ENCODE data around the gene TPK1.
"Not testable (repeated sequence)": the region's sequence is repeated elsewhere in the genome, so short reads cannot be mapped to it uniquely, and the experiment has no call there.

The TPK1 gene

DNA sequence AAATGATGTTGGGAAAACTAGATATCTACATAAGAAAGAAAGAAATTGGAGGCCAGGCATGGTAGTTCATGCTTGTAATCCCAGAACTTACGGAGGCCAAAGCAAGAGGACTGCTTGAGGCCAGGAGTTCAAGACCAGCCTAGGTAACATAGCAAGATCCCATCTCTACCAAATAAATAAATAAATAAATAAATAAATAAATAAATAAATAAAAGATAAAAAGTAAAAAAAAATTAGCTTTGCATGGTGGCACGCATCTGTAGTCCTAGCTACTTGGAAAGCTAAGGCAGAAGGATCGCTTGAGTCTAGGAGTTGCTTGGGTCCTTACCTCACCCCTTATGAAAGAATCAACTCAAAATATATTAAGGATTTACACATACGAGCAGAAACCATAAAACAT, 238.9 kb downstream of the TPK1 start:
- DNase-seq = no peak

DNA sequence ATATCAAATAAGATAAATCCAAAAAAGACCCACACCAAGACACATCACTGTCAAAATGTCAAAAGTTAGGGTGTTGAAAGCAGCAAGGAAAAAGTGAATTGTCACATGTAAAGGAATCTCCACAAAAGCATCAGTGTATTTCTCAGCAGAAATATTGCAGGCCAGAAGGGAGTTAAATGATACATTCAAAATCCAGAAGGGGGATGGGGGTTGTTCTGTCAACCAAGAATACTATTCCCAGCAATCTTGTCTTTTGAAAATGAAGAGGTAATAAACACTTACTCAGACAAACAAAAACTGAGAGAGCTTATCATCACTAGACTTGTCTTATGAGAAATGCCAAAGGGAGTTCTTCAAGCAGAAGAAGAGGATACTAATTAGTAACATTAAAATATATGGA, 241.3 kb downstream of the TPK1 start:
- DNase-seq = no peak

DNA sequence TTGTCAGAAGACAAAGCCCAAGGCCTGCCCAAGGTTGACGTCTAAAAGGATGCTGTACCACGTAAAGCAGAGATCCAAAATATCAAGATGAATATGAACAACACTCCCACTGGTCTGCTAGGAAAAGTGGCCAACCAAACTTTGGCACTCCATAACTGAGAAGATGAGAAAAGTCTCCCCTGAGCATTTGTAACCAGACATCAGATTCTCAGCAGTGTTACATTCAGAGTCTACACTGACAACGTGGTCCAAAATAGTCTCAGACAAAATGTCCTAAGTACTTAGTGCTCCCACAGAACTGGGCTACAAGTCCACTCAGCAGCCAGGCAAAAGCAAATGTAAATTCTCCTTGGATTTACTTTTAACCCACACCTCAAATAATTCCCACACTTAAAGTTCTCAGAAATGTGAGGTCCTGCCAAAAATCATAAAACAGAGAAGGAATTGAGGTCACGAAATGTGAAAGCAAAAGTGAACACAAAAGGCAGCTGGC, 247.2 kb downstream of the TPK1 start:
- no peak for DNase-seq

DNA sequence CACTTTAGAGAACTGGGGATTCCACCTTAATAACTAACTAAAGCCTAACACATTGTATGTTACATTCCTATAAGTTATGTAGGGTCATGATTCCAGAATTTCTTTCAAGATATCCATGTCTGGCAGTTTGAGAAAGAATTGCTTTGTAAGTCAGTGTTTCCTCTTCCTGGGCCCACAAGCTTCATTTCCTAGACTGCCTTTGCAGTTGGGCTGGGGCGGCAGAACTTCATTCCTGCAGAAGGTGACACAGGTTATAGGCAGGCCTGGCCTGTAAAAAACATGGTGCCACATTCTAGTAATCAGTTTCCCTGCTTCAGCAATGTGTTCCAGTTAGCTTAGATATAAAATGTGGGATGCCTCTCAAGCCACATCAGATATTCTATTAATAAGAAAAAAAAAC, 248.2 kb downstream of the TPK1 start:
- no peak for DNase-seq

DNA sequence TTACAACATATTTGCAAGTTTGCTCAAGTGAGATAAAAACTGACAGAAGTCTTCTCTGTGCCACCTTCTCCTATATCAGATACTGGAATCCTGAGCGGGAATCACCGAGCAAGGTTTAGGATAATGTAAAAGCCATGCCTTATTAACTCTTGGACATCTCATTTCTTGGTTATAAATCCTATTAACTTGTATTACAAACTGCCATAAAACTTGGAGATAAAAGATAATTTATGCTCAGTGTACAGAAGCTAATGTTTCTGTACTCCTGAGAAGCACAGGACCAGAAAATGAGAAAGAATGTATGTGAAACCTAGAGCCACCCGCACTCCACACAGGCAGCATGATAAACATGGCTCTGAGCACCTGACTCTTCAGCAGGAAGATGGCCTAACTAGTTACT, 251.1 kb downstream of the TPK1 start:
- no peak for DNase-seq

DNA sequence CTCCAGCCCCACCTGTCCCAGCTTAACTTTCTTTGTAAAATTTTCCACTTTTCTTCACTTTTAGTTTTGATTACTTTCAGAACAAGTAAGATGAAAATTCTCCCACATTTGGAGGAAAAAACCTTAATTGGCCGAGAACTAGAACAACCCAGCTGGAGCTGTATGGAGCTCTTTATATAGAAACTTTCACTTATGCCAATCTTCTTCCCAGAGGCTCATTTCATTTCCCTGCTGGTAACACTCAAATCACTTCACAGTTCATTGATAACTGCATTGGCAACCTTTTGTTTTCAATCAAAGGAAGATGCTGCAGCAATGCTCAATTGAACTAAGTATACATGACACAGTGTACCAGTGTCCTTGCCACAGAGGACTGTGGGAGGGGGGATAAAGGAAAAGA, 256.2 kb downstream of the TPK1 start:
- no peak for DNase-seq

DNA sequence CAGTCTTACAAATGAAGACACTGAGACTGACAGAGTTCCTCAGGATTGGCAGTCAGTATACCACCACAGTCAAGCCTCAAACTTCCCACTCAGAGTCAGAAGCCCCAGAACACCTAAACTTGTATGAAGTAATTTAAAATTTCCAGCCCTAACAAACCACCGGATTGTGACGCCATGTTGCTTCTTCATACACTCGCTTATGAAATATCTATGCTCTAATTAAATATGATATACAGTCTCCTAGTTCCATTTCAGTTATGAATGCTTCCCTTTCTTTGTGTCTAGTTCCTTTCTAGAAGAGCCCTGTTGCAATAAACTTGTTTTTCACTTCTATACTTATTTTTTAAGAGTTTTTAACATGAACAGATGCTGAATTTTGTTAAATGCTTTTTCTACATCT, 260.4 kb downstream of the TPK1 start:
- DNase-seq = no peak

DNA sequence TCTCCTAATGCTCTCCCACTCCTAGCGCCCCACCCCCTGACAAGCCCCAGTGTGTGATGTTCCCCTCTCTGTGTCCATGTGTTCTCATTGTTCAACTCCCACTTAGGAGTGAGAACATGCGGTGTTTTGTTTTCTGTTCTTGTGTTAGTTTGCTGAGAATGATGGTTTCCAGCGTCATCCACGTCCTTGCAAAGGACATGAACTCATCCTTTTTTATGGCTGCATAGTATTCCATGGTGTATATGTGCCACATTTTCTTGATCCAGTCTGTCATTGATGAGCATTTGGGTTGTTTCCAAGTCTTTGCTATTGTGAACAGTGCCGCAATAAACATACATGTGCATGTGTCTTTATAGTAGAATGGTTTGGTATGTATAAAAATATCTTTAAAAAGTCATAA, 261.1 kb downstream of the TPK1 start:
- DNase-seq = not testable (repeated sequence)

DNA sequence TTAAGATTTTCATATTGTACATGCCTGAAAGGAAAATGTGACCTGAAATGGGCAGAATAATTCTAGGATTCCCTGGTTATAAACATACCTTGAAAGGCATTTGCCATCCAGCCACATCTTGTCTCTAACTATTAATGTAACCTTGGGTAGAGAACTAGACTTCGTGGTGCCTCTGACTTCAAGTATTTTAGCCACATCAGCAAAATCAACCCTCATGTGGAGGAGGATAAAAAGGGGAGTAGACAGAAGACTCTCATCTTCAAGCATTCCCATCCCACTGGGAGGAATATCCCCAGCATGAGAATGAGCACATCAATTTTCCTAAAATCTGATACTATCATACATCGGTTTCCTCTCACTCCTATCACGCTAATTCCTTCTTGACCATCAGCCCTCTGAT, 267.6 kb downstream of the TPK1 start:
- DNase-seq = no peak

DNA sequence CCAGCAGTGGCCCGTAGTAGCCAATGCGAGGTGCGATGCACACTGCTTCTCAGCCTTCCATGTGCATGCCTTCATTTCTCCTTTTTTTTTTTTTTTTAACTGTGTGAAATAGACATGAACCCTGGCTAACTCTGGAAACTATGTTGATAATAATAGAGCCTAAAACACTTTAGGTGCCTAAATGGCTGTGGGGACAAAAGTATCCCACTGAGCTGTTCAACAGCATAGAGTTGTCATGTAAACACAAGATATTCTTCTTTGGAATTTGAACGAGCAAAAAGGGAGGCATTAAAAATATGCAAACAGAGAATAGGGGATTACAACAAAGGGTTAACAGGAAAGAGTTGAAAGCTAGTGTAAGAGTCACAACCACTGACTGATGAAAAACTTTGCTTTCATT, 270.3 kb downstream of the TPK1 start:
- no peak for DNase-seq

DNA sequence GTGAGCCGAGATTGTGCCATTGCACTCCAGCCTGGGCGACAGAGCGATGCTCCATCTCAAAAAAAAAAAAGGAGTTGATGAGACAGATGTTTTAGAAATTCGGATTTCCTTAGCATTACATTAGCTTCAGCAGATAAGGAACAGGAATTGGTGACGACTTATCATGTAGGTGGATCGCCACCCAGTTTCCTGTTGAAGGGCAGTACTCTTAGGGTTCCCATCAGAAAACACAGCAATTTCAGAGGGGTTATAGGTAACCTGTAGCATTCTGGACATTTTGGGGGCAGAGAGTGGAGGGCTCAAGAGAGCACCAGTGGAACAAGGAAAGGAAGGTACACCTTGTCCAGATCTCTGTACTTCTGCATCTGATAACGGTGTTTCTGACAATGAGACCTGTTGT, 286.0 kb downstream of the TPK1 start:
- DNase-seq = no peak

DNA sequence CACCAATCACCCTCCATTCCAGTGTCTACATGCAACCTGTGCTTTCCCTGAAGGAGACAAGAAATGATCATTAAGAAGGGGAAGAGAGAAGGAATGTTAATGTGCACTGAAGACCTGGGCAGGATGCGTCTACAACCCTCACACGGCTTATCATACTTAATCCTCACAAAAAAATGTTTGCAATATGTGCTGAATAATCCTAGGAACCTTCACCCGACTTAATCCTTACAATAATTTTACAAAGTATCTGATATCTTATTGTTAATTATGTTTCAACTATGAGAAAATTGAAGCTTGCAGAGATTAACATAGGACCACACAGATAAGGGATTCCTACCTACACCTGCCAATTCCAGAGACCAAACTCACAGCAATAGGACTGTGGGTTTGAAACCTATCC, 287.3 kb downstream of the TPK1 start:
- DNase-seq = no peak

DNA sequence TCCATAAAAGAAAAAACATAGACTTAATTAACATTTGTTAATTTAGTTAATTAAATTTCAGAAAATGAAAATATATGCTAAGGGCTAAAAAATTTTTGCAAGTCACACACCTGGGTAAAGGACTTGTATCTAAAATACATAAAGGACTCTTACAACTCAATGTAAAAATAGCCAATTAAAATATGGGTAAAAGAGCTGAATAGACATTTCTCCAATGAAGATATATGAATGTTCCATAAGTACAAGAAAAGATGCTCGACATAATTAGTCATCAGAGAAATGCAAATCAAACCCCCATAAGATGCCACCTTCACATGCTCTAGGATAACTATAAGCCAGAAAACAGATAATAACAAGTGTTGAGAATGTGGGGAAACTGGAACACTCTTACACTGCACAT, 288.0 kb downstream of the TPK1 start:
- no peak for DNase-seq

DNA sequence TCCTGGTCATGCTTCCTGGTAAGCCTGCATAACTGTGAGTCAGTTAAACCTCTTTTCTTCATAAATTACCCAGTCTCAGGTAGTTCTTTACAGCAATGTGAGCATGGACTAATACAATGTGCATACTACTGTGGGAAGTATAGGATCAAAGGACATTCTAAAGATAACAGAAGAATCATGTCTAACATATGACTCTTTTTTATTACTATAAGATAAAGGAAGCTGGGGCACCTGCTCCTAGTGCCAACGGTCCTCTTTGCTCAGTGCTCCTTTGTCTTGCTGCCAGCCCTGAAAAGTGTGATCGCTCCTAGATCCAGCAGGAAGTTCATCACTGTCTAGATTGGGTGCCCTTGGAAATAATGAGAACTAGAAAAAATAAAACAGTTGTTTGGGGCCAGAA, 289.1 kb downstream of the TPK1 start:
- DNase-seq = no peak

DNA sequence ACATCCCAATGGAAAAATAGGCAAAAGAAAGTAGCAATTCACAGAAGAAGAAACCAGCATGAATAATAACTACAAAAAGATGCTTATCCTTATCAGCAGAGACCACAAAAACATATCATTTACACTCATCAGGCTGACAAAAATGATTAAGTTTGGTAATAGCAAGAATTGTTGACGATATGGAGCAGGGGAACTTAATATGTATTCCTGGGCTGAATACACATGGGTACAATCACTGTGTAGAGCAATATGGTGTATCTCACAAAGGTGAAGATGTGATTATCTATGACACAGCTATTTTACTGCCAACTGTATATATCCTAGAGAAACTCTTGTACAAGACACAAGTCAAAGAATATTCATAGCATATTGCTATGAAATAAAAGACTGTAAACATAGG, 290.5 kb downstream of the TPK1 start:
- DNase-seq = no peak

DNA sequence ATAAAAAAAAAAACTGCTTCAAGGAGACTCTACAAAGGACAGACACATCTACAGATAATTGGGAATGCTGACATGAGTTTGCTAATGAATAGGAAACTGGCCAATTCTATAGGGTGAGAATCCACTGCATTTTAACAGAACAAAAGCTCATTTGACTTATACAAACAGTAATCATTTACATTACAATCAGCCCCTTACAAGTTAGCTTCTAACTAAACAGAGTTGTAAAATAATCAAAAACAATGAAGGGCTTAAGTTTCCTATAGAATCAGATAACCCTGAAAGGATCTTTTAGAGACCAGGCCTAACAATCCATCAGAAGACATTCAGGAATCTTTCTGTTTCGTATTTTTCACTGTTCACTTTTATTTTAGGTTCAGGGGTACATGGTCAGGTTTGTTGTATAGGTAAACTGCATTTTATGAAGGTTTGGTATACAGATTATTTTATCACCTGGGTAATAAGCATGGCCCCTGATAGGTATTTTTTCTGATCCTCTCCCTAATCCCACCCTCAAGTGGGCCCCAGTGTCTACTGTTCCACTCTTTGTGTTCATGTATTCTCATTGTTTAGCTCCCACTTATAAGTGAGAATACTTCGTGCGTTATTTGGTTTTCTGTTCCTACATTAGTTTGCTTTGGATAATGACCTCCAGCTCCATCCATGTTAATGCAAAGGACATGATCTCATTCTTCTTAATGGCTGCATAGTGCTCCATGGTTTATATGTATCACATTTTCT, 301.0 kb downstream of the TPK1 start:
- no peak for DNase-seq

DNA sequence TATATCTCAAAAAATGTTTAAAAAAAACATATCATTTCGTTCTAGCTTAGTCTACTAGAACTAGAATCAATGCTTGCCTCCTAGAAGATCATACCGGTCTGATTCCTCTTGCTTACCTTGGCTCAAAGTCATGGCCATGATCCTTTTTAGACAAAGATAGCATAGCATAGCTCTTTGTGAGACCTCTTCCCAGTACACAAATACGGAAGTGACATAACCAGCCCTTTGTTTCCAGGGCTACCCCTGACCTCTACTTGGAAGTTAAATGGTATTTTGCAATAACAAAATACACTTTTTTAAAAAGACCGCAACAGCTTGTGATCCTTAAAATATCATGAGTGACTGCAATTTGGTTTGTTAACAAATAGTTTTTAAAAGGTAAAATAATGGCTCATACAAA, 301.7 kb downstream of the TPK1 start:
- DNase-seq = no peak

DNA sequence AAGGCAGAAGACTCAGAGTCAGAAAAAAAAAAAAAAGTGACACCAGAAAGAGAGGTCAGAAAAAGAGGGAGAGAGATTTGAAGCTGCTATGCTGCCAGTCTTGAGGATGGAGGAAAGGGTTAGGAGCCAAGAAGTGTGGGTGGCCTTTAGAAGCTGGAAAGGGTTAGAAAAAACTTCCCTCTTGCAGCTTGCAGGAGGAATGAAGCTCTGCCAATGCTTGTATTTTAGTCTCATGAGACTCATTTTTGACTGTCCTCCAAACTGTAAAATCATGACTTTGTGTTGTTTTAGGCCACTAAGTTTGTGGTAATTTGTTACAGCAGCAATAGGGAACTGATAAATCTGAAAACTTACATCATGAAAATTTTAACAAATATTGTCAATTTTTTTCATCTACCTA, 304.7 kb downstream of the TPK1 start:
- no peak for DNase-seq

DNA sequence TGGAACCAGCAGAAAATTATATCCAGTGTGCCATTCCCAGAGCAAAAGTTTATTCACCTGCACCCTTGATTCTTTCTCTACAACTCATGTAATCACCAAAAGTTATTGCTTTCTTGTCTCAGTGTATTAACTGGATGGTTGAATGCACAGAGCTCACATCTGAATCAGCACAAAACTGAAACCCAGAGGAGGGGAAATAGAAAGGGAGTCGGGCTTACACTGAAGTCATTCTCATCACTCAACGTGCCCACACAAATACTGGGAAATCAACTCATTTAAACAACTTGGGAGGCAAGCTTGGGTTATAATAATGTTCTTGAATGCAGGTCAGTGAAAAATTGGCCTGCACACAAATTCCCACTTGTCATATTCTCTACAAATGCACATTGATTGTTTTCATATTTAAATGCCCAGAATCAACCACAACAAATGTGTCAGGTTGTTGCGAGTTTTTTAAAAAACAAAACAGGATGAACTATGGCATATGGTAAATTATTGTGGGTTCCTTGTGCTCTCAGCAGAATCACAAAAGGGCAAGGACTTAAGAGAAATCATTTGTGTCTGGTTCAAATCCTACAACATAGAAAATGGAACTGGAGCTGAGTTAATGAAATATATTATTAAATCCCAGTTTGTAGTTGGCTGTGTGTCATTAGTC, 306.5 kb downstream of the TPK1 start:
- DNase-seq = no peak

DNA sequence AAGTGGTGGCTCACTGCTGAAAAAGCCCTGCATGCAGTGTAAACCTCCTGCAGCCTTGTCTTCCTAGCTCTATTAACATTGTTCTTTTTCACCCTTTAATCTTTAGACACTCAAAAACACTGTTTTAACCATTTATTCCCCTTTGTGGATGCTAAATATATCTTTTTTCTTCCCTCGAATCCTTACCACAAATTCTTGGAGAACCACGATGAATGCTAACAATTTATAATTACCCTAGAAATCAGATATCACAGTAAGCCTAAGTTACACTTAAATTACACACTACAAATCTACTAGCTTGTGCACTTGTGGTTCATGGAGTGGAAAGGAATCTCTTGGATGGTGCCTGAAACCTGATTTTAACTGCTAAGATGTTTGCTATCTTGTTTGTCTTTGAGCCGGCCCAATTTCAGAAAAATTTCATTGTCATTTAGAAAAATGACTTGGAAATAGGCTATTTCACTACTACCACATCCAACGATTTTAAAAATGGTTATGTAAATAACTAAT, 307.3 kb downstream of the TPK1 start:
- DNase-seq = no peak

DNA sequence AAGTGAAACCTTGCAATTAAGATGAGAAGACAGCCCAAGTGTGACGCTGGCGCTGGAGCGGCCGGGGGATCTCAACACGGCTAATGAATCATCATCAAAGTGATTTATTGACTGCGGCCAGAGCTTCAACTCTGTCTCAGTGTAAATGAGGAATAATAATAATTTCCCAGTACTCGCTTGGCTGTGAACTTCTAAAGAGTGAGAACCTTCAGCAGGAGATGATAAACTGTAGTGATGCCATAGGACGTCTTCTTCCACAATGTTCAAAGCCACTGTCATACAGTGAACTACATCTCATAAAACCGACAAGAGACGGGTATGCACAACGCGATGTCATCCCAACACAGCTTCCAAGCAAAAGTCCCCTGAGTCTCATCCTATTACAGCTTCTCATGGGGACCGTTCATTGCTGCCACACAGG, 308.8 kb downstream of the TPK1 start:
- DNase-seq = no peak

DNA sequence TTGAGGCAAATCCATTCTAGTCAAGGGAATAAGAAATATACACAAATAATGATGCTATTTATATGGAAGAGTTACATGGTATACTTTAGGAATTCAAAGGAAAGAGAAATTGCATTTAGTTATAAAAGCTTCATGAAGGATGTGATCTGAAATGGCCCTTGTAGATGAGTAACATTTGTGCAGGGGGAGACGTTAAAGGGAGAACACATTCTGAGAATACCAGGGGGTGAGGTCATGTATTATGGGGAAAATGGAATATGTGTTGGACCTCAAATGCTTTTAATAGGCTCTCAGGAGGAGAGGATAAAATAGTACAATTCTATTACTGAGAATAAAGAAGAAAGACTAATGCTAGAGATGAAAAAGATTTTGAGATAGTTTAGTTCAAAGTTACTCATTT, 309.9 kb downstream of the TPK1 start:
- no peak for DNase-seq

DNA sequence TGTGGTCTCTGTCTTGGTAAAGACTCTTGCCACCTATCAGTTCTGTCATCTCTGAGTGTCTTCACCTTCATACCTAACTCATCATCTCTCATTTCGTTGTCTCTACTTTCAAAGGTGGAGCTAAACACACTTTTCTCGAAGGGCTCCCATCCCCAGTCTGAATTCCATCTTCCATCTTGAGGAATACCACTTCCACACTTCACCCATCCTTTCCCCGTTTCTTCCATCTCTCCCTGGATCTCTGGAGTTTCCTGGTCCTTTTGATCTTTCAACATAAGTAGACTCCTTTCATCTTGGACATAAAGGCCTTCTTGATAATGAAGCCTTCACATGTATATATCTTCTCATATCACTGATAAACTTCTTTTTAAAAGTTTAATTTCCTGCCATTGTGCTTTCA, 311.6 kb downstream of the TPK1 start:
- DNase-seq = no peak

DNA sequence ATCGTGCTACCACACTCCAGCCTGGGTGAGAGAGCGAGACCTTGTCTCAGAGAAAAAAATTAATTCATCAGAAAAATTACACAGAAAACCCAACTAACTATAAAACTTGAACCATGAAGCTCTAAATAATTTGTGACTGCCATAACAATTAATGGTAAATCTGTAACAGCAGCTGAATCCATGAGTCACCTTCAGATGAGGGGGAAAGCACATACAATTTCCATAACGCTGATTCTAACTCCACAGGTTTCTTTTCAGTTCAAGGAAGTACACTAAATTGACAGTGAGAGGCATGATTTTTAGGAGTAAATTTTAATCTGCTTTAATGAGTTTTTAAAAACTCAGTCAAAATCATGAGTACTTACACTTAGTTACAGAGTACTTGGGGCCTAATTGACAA, 312.2 kb downstream of the TPK1 start:
- no peak for DNase-seq

DNA sequence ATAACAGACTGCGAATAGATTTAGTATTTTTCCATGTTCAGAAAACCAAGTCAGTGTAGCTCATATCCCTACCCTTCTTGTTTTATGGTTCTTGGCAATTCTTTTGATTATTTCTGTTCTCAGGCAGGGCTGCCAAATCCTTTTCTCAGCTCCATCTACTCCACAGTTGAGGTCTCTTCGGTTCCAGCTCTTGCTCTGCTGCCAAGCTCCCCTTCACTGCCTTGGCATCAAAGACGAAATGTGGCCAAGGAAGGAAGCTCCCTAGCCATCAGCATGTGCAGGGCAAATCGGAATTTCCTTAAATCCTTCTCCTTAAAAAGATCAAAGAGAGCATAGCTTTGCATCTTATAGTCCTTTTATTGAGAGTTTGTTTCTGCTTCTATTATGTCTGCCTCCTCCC, 315.9 kb downstream of the TPK1 start:
- DNase-seq = no peak
